ENCODE results near the gene LRRC23. TPM values are rescaled to one million over a fixed set of nuclear protein-coding genes. Genes with fewer than 3 reads are reported as not detected.

The LRRC23 gene
- polyA plus RNA-seq, 4 donors, result 3.6 to 8.2 (median 4.7) TPM

- WGBS, 3 donors, result 74 to 82% (median 79%) methylated on average over 28 of the region's 28 CpGs
- H3K27me3 ChIP-seq (ENCODE audit: control insufficient read depth in 3 of 3, insufficient read depth in 3 of 3, low read length in 3 of 3), result no peaks in the 10 kb centered on the region
- H3K9me3 ChIP-seq (ENCODE audit: control insufficient read depth in 2 of 2, insufficient read depth in 1 of 2, low read depth in 1 of 2, low read length in 1 of 2), result no peaks in the 10 kb centered on the region
- peak overlapping the region in 2 of 3 donors; percentile 11 to 55 for H3K27ac ChIP-seq (ENCODE audit: low read depth in 1 of 3, low read length in 2 of 3)
- FAIRE-seq, result no peak
- H3K36me3 ChIP-seq (ENCODE audit: control insufficient read depth in 3 of 3, insufficient read depth in 2 of 3, low read depth in 1 of 3, low read length in 3 of 3), result peaks cover 0 to 92% (median 4%) of the 10 kb centered on the region in 3 donors
- peaks cover 0 to 8% (median 0%) of the 10 kb centered on the region in 3 donors for H3K4me1 ChIP-seq (ENCODE audit: control insufficient read depth in 3 of 3, insufficient read depth in 2 of 3, low read depth in 1 of 3, low read length in 2 of 3)
- DNase-seq, result no peak
- no peak overlapping the region for H3K4me3 ChIP-seq (ENCODE audit: low read depth in 1 of 3, low read length in 3 of 3)
These were observed 51.6 kb downstream of the LRRC23 start for GRCh38 chr12:6956021-6956727.

- FAIRE-seq (no peak), DNase-seq (no peak)
- Histone ChIP-seq H3K4me1 (ENCODE audit: control insufficient read depth in 3 of 3, insufficient read depth in 2 of 3, low read depth in 1 of 3, low read length in 2 of 3) (peaks cover 0 to 18% (median 0%) of the 10 kb centered on the region in 3 donors), H3K36me3 (ENCODE audit: control insufficient read depth in 3 of 3, insufficient read depth in 2 of 3, low read depth in 1 of 3, low read length in 3 of 3) (peaks cover 0 to 85% (median 4%) of the 10 kb centered on the region in 3 donors), H3K27me3 (ENCODE audit: control insufficient read depth in 3 of 3, insufficient read depth in 3 of 3, low read length in 3 of 3) (no peaks in the 10 kb centered on the region), H3K4me3 (ENCODE audit: low read depth in 1 of 3, low read length in 3 of 3) (no peak overlapping the region), H3K27ac (ENCODE audit: low read depth in 1 of 3, low read length in 2 of 3) (no peak overlapping the region), H3K9me3 (ENCODE audit: control insufficient read depth in 2 of 2, insufficient read depth in 1 of 2, low read depth in 1 of 2, low read length in 1 of 2) (no peaks in the 10 kb centered on the region)
- 79 to 85% (median 81%) methylated on average over 20 of the region's 20 CpGs for WGBS, 3 donors
These were observed 52.6 kb downstream of the LRRC23 start for GRCh38 chr12:6957151-6957701.

- no peaks in the 10 kb centered on the region for H3K27me3 ChIP-seq (ENCODE audit: control insufficient read depth in 3 of 3, insufficient read depth in 3 of 3, low read length in 3 of 3)
- H3K36me3 ChIP-seq (ENCODE audit: control insufficient read depth in 3 of 3, insufficient read depth in 2 of 3, low read depth in 1 of 3, low read length in 3 of 3), result peaks cover 0 to 78% (median 4%) of the 10 kb centered on the region in 3 donors
- peak overlapping the region in 2 of 3 donors; percentile 28 to 83 for H3K27ac ChIP-seq (ENCODE audit: low read depth in 1 of 3, low read length in 2 of 3)
- FAIRE-seq (no peak), DNase-seq (no peak)
- peaks cover 0 to 24% (median 0%) of the 10 kb centered on the region in 3 donors for H3K4me1 ChIP-seq (ENCODE audit: control insufficient read depth in 3 of 3, insufficient read depth in 2 of 3, low read depth in 1 of 3, low read length in 2 of 3)
- 82 to 88% (median 82%) methylated on average over 23 to 28 of the region's 28 CpGs for WGBS, 3 donors
- no peaks in the 10 kb centered on the region for H3K9me3 ChIP-seq (ENCODE audit: control insufficient read depth in 2 of 2, insufficient read depth in 1 of 2, low read depth in 1 of 2, low read length in 1 of 2)
- H3K4me3 ChIP-seq (ENCODE audit: low read depth in 1 of 3, low read length in 3 of 3), result no peak overlapping the region
These were observed 53.4 kb downstream of the LRRC23 start for GRCh38 chr12:6957741-6958608.

- H3K4me3 ChIP-seq (ENCODE audit: low read depth in 1 of 3, low read length in 3 of 3), result peak overlapping the region in 1 of 3 donors; percentile 1
- H3K27ac ChIP-seq (ENCODE audit: low read depth in 1 of 3, low read length in 2 of 3), result peak overlapping the region; percentile 28 to 83 (median 35)
- H3K9me3 ChIP-seq (ENCODE audit: control insufficient read depth in 2 of 2, insufficient read depth in 1 of 2, low read depth in 1 of 2, low read length in 1 of 2), result no peaks in the 10 kb centered on the region
- FAIRE-seq (no peak), DNase-seq (no peak)
- WGBS, 3 donors, result 59 to 80% (median 65%) methylated on average over 10 of the region's 10 CpGs
- H3K36me3 ChIP-seq (ENCODE audit: control insufficient read depth in 3 of 3, insufficient read depth in 2 of 3, low read depth in 1 of 3, low read length in 3 of 3), result peaks cover 0 to 72% (median 4%) of the 10 kb centered on the region in 3 donors
- H3K27me3 ChIP-seq (ENCODE audit: control insufficient read depth in 3 of 3, insufficient read depth in 3 of 3, low read length in 3 of 3), result no peaks in the 10 kb centered on the region
- peaks cover 0 to 23% (median 0%) of the 10 kb centered on the region in 3 donors for H3K4me1 ChIP-seq (ENCODE audit: control insufficient read depth in 3 of 3, insufficient read depth in 2 of 3, low read depth in 1 of 3, low read length in 2 of 3)
These were observed 54.0 kb downstream of the LRRC23 start for GRCh38 chr12:6958609-6959057.

GRCh38 chr12:6959058-6959804 lies 54.6 kb downstream of the LRRC23 start:
- H3K27me3 ChIP-seq (ENCODE audit: control insufficient read depth in 3 of 3, insufficient read depth in 3 of 3, low read length in 3 of 3), result no peaks in the 10 kb centered on the region
- H3K27ac ChIP-seq (ENCODE audit: low read depth in 1 of 3, low read length in 2 of 3), result peak overlapping the region; percentile 28 to 83 (median 35)
- peak in 1 of 2 donors; percentile 52 for DNase-seq
- H3K4me1 ChIP-seq (ENCODE audit: control insufficient read depth in 3 of 3, insufficient read depth in 2 of 3, low read depth in 1 of 3, low read length in 2 of 3), result peaks cover 0 to 21% (median 0%) of the 10 kb centered on the region in 3 donors
- no peaks in the 10 kb centered on the region for H3K9me3 ChIP-seq (ENCODE audit: control insufficient read depth in 2 of 2, insufficient read depth in 1 of 2, low read depth in 1 of 2, low read length in 1 of 2)
- FAIRE-seq, result no peak
- WGBS, 3 donors, result 56 to 83% (median 68%) methylated on average over 23 to 24 of the region's 24 CpGs
- H3K4me3 ChIP-seq (ENCODE audit: low read depth in 1 of 3, low read length in 3 of 3), result peak overlapping the region in 1 of 3 donors; percentile 1
- H3K36me3 ChIP-seq (ENCODE audit: control insufficient read depth in 3 of 3, insufficient read depth in 2 of 3, low read depth in 1 of 3, low read length in 3 of 3), result peaks cover 0 to 73% (median 4%) of the 10 kb centered on the region in 3 donors

GRCh38 chr12:6959805-6960592 lies 55.4 kb downstream of the LRRC23 start:
- DNase-seq (no peak), FAIRE-seq (no peak)
- Histone ChIP-seq H3K27me3 (ENCODE audit: control insufficient read depth in 3 of 3, insufficient read depth in 3 of 3, low read length in 3 of 3) (no peaks in the 10 kb centered on the region), H3K9me3 (ENCODE audit: control insufficient read depth in 2 of 2, insufficient read depth in 1 of 2, low read depth in 1 of 2, low read length in 1 of 2) (no peaks in the 10 kb centered on the region), H3K4me1 (ENCODE audit: control insufficient read depth in 3 of 3, insufficient read depth in 2 of 3, low read depth in 1 of 3, low read length in 2 of 3) (peaks cover 0 to 27% (median 0%) of the 10 kb centered on the region in 3 donors), H3K36me3 (ENCODE audit: control insufficient read depth in 3 of 3, insufficient read depth in 2 of 3, low read depth in 1 of 3, low read length in 3 of 3) (peaks cover 0 to 75% (median 4%) of the 10 kb centered on the region in 3 donors), H3K4me3 (ENCODE audit: low read depth in 1 of 3, low read length in 3 of 3) (no peak overlapping the region), H3K27ac (ENCODE audit: low read depth in 1 of 3, low read length in 2 of 3) (peak overlapping the region in 1 of 3 donors; percentile 99)
- WGBS, 3 donors, result 88 to 89% (median 88%) methylated on average over 25 to 26 of the region's 26 CpGs

GRCh38 chr12:6960593-6961277 lies 56.1 kb downstream of the LRRC23 start:
- peak in 1 of 2 donors; percentile 44 for DNase-seq

More at GRCh38 chr12:6960593-6961277, 56.1 kb downstream of the LRRC23 start:
- no peak for FAIRE-seq
- H3K4me1 ChIP-seq (ENCODE audit: control insufficient read depth in 3 of 3, insufficient read depth in 2 of 3, low read depth in 1 of 3, low read length in 2 of 3), result peaks cover 0 to 33% (median 2%) of the 10 kb centered on the region in 3 donors
- no peaks in the 10 kb centered on the region for H3K9me3 ChIP-seq (ENCODE audit: control insufficient read depth in 2 of 2, insufficient read depth in 1 of 2, low read depth in 1 of 2, low read length in 1 of 2)
- H3K27ac ChIP-seq (ENCODE audit: low read depth in 1 of 3, low read length in 2 of 3), result peak overlapping the region; percentile 98 to 99 (median 98)
- H3K27me3 ChIP-seq (ENCODE audit: control insufficient read depth in 3 of 3, insufficient read depth in 3 of 3, low read length in 3 of 3), result no peaks in the 10 kb centered on the region
- peaks cover 3 to 73% (median 4%) of the 10 kb centered on the region in 3 donors for H3K36me3 ChIP-seq (ENCODE audit: control insufficient read depth in 3 of 3, insufficient read depth in 2 of 3, low read depth in 1 of 3, low read length in 3 of 3)
- 71 to 75% (median 74%) methylated on average over 12 to 13 of the region's 13 CpGs for WGBS, 3 donors
- H3K4me3 ChIP-seq (ENCODE audit: low read depth in 1 of 3, low read length in 3 of 3), result no peak overlapping the region
